Neuronal stem cell (in vitro differentiated cells): ENCODE data around the gene KLHL5.

Experiments
- DNase-seq: peaks from one replicate; pipeline ENCODE4 v3.0.0-alpha.2; 2013; ENCODE audit warnings: low spot score
- H2AFZ ChIP-seq: one replicate; pipeline ENCODE4 v1.6.1; 2013; ENCODE audit warnings: mild to moderate bottlenecking, low read length, inconsistent platforms
- H2AK5ac ChIP-seq: 2 replicates; pipeline ENCODE4 v1.6.1; 2013; ENCODE audit warnings: low read depth, mild to moderate bottlenecking, inconsistent platforms, low read length, moderate library complexity, mixed read lengths
- H2BK120ac ChIP-seq: 2 replicates; pipeline ENCODE4 v1.6.1; 2013; ENCODE audit warnings: low read depth, mild to moderate bottlenecking, inconsistent platforms, low read length, moderate library complexity, mixed read lengths
- H2BK12ac ChIP-seq: one replicate; pipeline ENCODE4 v1.6.1; 2013; ENCODE audit warnings: low read length, inconsistent platforms
- H2BK15ac ChIP-seq: 2 replicates; pipeline ENCODE4 v1.6.1; 2013; ENCODE audit warnings: mild to moderate bottlenecking, low read length, inconsistent platforms, mixed read lengths
- H2BK5ac ChIP-seq: one replicate; pipeline ENCODE4 v1.6.1; 2013; ENCODE audit warnings: inconsistent platforms, mild to moderate bottlenecking, low read length, moderate library complexity
- H3K14ac ChIP-seq: one replicate; pipeline ENCODE4 v1.6.1; 2013; ENCODE audit warnings: low read length, inconsistent platforms
- H3K18ac ChIP-seq: 2 replicates; pipeline ENCODE4 v1.6.1; 2013; ENCODE audit warnings: low read length, inconsistent platforms
- H3K23ac ChIP-seq: 2 replicates; pipeline ENCODE4 v1.6.1; 2013; ENCODE audit warnings: low read depth, mild to moderate bottlenecking, mixed read lengths, low read length, inconsistent platforms; ENCODE audit not compliant: poor library complexity
- H3K27ac ChIP-seq: replicated peaks from 3 replicates; pipeline ENCODE4 v1.5.1; 2013; ENCODE audit warnings: low read length, inconsistent platforms
- H3K27me3 ChIP-seq, 3 experiments: 2 replicates each; pipeline ENCODE4 v1.6.1; 2013; ENCODE audit warnings: low read length in 3 of 3, mild to moderate bottlenecking in 2 of 3, inconsistent platforms in 1 of 3, low read depth in 1 of 3, mixed read lengths in 1 of 3, moderate library complexity in 1 of 3; ENCODE audit not compliant: control insufficient read depth in 3 of 3, insufficient read depth in 3 of 3
- H3K36me3 ChIP-seq, 2 donors: replicated peaks in 1 of 2; 2 replicates each; pipeline ENCODE4 v1.6.1; 2013; ENCODE audit warnings: low read length in 2 of 2; ENCODE audit not compliant: control insufficient read depth in 2 of 2, insufficient read depth in 2 of 2
- H3K4ac ChIP-seq: 2 replicates; pipeline ENCODE4 v1.6.1; 2013; ENCODE audit warnings: inconsistent platforms, mild to moderate bottlenecking, low read length, moderate library complexity
- H3K4me1 ChIP-seq, 2 donors: 1 replicate in 1 of 2; 2 replicates in 1 of 2; pipeline ENCODE4 v1.6.1; 2013; ENCODE audit warnings: low read length in 2 of 2, low read depth in 1 of 2; ENCODE audit not compliant: control insufficient read depth in 2 of 2, insufficient read depth in 1 of 2
- H3K4me2 ChIP-seq: one replicate; pipeline ENCODE4 v1.6.1; 2013; ENCODE audit warnings: mild to moderate bottlenecking, low read length, inconsistent platforms; ENCODE audit not compliant: insufficient read depth, poor library complexity, severe bottlenecking
- H3K4me3 ChIP-seq, 2 donors: 2 replicates each; pipeline ENCODE4 v1.5.1; 2013; ENCODE audit warnings: low read length in 2 of 2, mild to moderate bottlenecking in 2 of 2, inconsistent platforms in 1 of 2, moderate library complexity in 1 of 2
- H3K79me1 ChIP-seq: one replicate; pipeline ENCODE4 v1.6.1; 2013; ENCODE audit warnings: low read depth, mild to moderate bottlenecking, inconsistent platforms, low read length, moderate library complexity
- H3K9ac ChIP-seq: one replicate; pipeline ENCODE4 v1.6.1; 2013; ENCODE audit warnings: mild to moderate bottlenecking, low read depth, low read length, inconsistent platforms; ENCODE audit not compliant: poor library complexity
- H3K9me3 ChIP-seq, 2 donors: replicated peaks in 1 of 2; 2 replicates each; pipeline versions ENCODE3 to v1.6.1; 2013; ENCODE audit warnings: low read length in 2 of 2, mild to moderate bottlenecking in 2 of 2, inconsistent platforms in 1 of 2, low read depth in 1 of 2, mixed read lengths in 1 of 2, moderate library complexity in 1 of 2; ENCODE audit not compliant: control insufficient read depth in 2 of 2, insufficient read depth in 1 of 2
- H4K8ac ChIP-seq: one replicate; pipeline ENCODE4 v1.6.1; 2013; ENCODE audit warnings: low read depth, mild to moderate bottlenecking, inconsistent platforms, low read length, moderate library complexity
- H4K91ac ChIP-seq: one replicate; pipeline ENCODE4 v1.6.1; 2013; ENCODE audit warnings: low read length, low read depth, mild to moderate bottlenecking, inconsistent platforms; ENCODE audit not compliant: poor library complexity
- WGBS, 2 donors: extraction: QIAGEN DNeasy Blood & Tissue Kit; methylation state at CpG; one replicate each; pipeline ENCODE4 v1.1.7; 2013; ENCODE audit warnings: missing lambda C conversion rate in 2 of 2, mixed read lengths in 1 of 2; ENCODE audit not compliant: insufficient read length in 2 of 2, insufficient replicate concordance in 1 of 2; ENCODE audit errors: extremely low coverage in 2 of 2; 5-methylcytosine and 5-hydroxymethylcytosine counted together

Gene KLHL5

DNA sequence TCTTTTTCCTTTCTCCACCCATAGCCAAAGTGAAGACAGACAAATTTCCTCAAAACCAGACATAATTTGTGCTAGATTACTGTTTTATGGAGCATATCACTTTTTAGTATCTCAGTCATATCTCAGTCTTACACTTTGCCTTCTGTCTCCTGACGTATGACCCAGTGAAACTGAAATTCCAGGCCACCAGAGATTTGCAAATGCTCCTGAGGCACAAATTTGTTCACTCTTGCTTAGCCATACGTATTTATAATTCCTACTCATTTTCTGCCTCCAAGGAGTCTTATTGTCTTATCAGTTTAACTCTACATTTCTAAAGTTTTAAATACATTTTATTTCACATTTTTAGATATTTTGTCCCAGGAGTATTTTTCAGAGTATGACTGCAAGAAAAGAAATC is 39.8 kb upstream of the KLHL5 start:
- Histone ChIP-seq H3K36me3 (no peaks in the 10 kb centered on the region), H2AK5ac (no peak overlapping the region), H3K27ac (no peak overlapping the region), H3K9ac (no peak overlapping the region), H3K27me3 (no peaks in the 10 kb centered on the region), H3K4me1 (no peaks in the 10 kb centered on the region), H3K4me3 (no peak overlapping the region), H4K91ac (no peak overlapping the region), H2BK12ac (no peak overlapping the region), H3K23ac (no peak overlapping the region), H4K8ac (no peak overlapping the region), H3K14ac (no peak overlapping the region), H3K4me2 (no peak overlapping the region), H2BK5ac (no peak overlapping the region), H2AFZ (no peak overlapping the region), H2BK15ac (no peak overlapping the region), H3K79me1 (no peaks in the 10 kb centered on the region), H2BK120ac (no peak overlapping the region), H3K9me3 (no peaks in the 10 kb centered on the region), H3K4ac (no peak overlapping the region), H3K18ac (no peak overlapping the region)
- WGBS, 2 donors: no CpG with 5 or more reads among the region's 2 CpGs
- DNase-seq: no peak

GRCh38 chr4:39023059-39023458 is 39.0 kb upstream of the KLHL5 start:
- no peak overlapping the region for H3K4ac ChIP-seq
- no peak overlapping the region for H3K27ac ChIP-seq
- no peak overlapping the region for H4K8ac ChIP-seq

GRCh38 chr4:39024311-39024865 is 37.6 kb upstream of the KLHL5 start:
- H3K27me3 ChIP-seq: no peaks in the 10 kb centered on the region
- H3K14ac ChIP-seq: no peak overlapping the region
- no CpG with 5 or more reads among the region's 3 CpGs for WGBS, 2 donors
- no peak overlapping the region for H2BK5ac ChIP-seq
- no peak overlapping the region for H3K9ac ChIP-seq
- no peak for DNase-seq
- H3K79me1 ChIP-seq: no peaks in the 10 kb centered on the region
- H4K91ac ChIP-seq: no peak overlapping the region
- H2BK120ac ChIP-seq: no peak overlapping the region
- H2BK15ac ChIP-seq: no peak overlapping the region
- H3K18ac ChIP-seq: no peak overlapping the region
- no peak overlapping the region for H2AK5ac ChIP-seq
- no peaks in the 10 kb centered on the region for H3K36me3 ChIP-seq
- H3K4ac ChIP-seq: no peak overlapping the region
- H2BK12ac ChIP-seq: no peak overlapping the region
- H2AFZ ChIP-seq: no peak overlapping the region
- H3K23ac ChIP-seq: no peak overlapping the region
- no peaks in the 10 kb centered on the region for H3K4me1 ChIP-seq
- H3K4me2 ChIP-seq: no peak overlapping the region
- H3K4me3 ChIP-seq: no peak overlapping the region
- H3K27ac ChIP-seq: no peak overlapping the region
- H3K9me3 ChIP-seq: no peaks in the 10 kb centered on the region
- H4K8ac ChIP-seq: no peak overlapping the region

More at GRCh38 chr4:39023059-39023458, 39.0 kb upstream of the KLHL5 start:
- Histone ChIP-seq H3K23ac (no peak overlapping the region), H4K91ac (no peak overlapping the region), H3K27me3 (no peaks in the 10 kb centered on the region), H3K4me3 (no peak overlapping the region), H2AFZ (no peak overlapping the region), H3K4me2 (no peak overlapping the region), H3K9ac (no peak overlapping the region), H3K14ac (no peak overlapping the region), H2BK12ac (no peak overlapping the region), H2BK15ac (no peak overlapping the region), H2AK5ac (no peak overlapping the region), H3K9me3 (no peaks in the 10 kb centered on the region), H3K18ac (no peak overlapping the region), H2BK5ac (no peak overlapping the region), H3K4me1 (no peaks in the 10 kb centered on the region), H3K36me3 (no peaks in the 10 kb centered on the region), H3K79me1 (no peaks in the 10 kb centered on the region), H2BK120ac (no peak overlapping the region)
- no peak for DNase-seq
- WGBS, 2 donors: no CpG with 5 or more reads among the region's 1 CpG

DNA sequence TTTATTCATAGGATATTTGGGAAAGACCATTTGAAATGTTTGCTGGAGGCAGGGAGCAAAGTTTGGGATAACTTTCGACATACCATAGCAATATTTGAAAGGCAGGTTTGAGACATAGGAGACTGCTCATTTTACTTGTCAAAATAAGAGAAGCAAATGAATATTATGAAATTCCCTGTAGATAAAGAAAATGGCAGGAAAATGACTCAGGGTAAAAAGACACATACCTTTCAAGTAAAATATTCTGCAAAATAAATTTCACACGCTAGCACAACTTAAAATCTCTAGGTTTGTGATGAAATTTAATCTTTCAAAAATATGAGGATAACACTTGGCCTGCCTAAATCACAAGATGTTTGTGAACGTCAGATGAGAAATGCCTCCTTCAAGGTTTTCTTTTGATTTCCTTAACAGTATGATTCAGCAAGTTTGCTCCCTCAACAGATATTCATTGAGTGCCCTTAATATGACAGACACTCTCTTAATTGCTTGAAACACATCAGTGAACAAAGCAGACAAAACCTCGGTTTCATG is 36.4 kb upstream of the KLHL5 start:
- Histone ChIP-seq H4K91ac (no peak overlapping the region), H3K23ac (no peak overlapping the region), H3K4me3 (no peak overlapping the region), H2AK5ac (no peak overlapping the region), H3K36me3 (no peaks in the 10 kb centered on the region), H4K8ac (no peak overlapping the region), H3K9ac (no peak overlapping the region), H3K4me2 (no peak overlapping the region), H3K79me1 (no peaks in the 10 kb centered on the region), H2AFZ (no peak overlapping the region), H2BK5ac (no peak overlapping the region), H3K9me3 (no peaks in the 10 kb centered on the region), H3K4ac (no peak overlapping the region), H3K18ac (no peak overlapping the region), H3K27me3 (no peaks in the 10 kb centered on the region), H3K4me1 (no peaks in the 10 kb centered on the region), H2BK12ac (no peak overlapping the region), H2BK15ac (no peak overlapping the region), H2BK120ac (no peak overlapping the region), H3K27ac (no peak overlapping the region), H3K14ac (no peak overlapping the region)
- no peak for DNase-seq
- WGBS, 2 donors: no CpG with 5 or more reads among the region's 4 CpGs
